GM19238 (cell line): ENCODE data around the gene COL6A1.
A peak's percentile ranks its signal among the peaks of the same experiment; 100 is the strongest.
"Not testable (repeated sequence)": the region's sequence is repeated elsewhere in the genome, so short reads cannot be mapped to it uniquely, and the experiment has no call there.

Experiments used
- DNase-seq: peaks from one replicate; pipeline ENCODE4 v3.0.0; 2011; ENCODE audit warnings: low spot score; ENCODE audit not compliant: insufficient read length

The COL6A1 gene

GRCh38 chr21:45966791-45967394 lies 14.7 kb upstream of the COL6A1 start:
- DNase-seq: no peak

DNA sequence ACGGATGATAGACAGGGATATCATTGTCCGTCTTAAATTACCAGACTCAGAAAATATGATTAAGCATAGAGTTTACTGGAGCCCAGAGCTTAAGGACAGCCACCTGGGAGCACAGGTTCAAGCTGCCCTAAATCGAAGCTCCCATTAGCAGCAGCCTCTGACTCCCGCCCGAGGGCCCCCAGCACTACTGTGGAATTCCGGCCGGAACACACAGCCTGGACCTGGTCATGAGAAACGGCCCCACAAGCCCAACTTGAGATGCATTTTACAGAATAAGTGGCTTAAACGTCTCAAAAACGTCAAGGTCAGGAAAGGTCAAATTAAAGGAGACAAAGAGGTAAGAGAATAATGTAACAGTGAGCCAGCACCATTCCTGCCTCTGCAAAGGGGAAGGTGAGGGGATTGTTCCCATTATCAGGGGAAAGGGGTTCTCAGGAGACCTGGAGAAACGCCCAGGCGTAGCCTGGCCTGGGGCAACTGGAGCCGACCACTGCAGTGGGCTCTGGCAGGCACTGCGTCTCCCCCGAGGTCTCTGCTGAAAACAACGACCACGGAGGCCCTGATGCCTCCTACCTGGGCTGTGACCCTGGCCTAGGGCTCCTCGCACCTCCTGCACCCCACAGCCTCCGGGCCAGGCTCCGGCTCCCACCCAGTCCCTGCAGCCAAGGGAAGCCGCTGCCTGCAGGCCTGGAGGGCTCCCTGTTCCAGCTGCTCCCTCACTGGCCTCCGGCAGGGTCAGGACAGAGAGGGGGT lies 11.5 kb upstream of the COL6A1 start:
- no peak for DNase-seq

- peak; percentile 50 for DNase-seq
These were observed 10.6 kb upstream of the COL6A1 start for GRCh38 chr21:45970674-45971615.

DNA sequence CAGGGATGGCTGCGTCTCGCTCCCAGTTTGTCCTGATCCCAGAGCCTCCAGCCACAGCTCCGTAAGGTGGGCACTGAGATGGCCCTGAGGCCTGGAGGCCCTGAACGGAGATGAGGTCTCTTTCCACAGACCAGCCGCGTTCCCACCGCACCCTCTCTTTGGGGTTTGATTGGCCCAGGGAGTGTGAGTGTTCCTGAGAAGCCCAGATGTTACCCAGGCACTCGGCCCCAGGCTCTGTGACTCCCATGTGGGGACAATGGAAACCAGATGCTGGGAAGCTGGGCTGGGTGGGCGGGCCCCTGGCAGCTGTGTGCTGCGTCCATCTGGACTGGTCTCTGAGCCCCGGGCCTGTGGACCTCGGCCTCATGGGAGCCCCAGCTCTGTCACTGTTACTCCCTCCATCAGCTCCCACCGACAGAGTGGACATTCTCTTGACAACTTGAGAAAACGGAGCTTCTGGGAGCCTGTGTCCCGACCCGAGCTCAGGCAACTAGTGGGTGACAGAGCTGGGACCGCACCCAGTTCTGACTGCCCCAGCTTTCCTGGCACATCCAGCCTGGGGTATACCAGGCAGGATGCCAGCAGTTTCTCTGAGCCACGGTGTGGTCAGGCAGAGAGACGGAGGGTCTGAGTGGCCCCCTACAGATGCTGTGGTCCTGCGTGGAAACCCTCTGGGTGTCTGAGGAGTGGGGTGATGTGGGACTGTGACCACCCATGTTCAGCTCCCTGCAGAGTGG lies 9.8 kb upstream of the COL6A1 start:
- no peak for DNase-seq

DNA sequence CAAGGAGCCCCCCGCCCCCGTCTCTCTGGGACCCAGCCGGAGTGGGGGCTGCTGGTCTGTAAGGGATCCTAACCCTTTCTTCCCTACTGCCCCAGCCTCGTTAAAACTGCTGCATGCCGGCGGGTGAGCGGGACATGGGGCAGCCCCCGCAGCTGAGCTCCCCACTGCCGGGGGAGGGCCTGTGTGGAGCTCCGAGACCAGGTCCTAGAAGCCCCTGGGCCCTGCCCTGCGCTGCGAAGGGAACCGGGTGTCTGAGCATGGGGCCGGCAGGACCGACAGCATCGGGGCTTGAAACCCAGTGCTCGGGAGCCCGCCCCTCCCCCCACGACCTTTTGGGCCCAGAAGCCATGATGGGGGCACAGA lies 9.2 kb upstream of the COL6A1 start:
- no peak for DNase-seq

DNA sequence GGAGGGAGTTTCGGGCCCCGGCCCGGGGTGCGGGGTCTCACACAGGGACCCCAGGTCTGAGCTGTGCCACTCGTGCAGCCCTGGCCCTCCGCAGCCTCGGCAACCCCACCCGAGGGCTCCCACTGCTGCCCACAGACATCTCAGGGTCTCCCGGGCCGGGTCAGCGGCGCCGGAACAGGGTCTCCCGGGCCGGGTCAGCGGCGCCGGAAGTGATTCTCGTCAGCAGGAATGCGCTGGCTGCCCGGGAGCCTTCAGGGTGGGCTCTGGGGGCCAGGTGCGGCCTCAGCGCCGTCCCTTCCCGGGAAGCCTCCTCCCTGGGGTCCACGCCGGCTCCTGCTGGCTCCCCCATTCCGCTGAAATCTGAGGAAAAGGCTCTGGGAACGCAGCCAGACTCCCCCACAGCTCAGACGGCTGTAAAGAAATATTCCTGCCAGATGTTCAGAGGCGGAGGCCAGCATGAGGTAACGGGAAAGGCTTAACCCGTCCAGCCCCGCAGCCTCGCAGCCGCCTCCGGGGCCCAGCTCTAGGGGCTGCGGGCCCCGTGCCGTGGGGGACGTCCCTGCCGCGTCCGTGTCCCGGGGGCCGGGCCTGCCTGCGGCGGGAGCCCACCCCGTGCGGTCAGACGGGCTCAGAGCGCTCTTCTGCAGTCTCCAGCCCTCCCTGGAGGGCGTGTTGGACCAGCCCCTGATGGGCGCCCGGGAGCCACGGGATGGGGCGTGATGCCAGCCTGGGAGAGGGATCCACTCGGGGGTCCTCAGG lies 8.7 kb upstream of the COL6A1 start:
- no peak for DNase-seq

DNA sequence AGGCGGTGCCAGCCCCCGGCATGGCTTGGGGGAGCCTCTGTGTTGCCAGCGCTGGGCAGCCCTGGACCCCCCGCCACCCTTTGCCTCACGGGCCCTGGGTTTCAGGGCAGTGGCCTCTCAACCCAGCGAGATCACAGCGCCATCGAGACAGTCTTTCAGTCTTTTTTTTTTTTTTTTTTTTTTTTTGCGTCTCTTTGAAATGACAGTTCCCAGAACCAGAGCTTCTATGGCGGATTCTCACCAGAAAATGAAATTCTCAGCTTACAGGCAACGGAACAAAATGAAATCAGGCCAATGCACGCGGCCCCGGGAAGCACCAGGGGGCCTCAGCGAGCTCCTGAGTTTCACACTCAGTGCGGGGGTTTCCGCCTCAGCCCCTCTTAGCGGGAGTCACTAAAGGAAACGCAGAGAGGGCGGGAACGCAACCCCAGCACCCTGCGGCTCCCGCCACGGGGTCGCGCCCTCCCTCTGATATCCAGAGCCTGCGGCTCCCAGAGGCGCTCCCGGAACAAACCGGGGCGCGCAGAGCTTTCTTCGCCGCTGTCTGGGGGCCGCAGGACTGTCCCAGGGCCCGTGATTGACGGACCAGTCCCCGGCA lies 8.0 kb upstream of the COL6A1 start:
- peak; percentile 84 for DNase-seq

DNA sequence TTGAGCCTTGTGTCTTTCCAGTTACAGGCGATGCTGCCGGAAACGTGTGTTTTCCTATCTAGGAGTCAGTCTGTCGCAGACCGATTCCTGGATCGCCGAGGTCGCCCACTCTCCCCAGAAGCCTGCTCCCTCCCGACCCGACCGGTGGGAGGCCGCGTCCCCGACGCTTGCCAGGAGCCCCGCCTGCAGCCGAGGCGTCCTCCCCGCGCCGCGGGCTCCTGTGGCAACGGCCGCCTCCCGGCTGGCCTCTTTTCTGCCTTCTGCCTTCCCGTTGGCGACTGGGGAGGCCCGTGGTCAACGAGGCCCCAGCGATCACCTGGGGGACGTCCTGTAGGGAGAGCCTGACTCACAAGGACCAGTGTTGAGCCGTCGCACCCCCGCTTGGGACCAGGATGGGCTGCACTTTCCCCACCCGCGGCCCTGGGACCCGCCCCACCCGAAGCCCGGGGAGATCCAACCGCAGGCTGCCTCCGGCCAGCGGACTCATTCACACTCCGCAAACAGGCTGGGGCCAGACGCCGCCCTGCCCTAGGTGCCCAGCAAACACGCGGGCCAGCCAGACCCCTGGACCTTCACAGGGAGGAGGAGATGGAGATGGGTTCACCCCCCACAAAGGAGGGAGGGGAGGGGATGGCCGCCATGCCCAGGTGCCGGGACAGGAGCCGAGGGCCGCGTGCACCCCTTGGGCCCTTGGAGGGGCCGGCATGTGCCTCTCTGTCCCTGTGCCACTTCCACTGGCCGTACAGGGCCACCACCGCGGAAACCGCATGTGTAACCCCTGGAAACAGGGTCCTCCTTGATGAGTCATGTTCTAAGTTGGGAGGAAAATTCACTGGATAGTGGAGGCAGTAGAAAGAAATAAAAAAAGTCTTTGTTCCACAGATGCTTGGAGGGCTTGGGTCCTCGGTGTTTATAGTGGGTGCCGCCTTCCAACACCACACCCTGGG lies 7.2 kb upstream of the COL6A1 start:
- DNase-seq: peak; percentile 40

DNA sequence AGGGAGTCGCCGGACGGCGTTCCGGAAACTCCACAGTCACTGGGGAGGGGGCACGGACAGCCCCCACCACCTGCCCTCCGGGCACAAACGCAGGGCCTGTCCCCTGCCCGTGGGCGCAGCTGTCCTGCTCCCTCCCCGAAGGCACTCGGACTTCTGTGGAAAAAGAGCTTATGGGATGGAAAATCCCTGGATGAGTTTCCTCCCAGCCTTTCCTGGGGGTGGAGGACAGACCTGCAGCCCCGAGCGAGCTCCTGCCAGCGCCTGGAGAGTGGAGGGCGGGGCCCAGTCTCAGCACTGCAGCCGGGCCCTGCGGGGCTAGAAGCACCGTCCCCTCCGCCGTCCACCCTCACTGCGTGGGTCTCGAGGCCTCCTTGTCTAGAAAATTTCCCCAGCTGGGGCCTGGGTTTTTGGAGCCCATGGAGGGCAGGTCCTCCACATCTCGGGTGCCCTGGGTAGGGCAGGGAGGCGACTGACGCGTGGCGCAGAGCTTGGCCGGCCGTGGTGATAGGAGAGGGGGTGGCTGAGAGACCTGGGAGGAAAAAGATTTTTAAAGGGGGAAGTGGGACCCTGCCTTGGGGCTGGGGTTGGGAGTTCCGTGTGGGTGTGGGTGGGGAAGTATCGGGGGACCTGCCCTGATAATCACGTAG lies 6.4 kb upstream of the COL6A1 start:
- DNase-seq: no peak

GRCh38 chr21:45975667-45976409 lies 5.7 kb upstream of the COL6A1 start:
- DNase-seq: not testable (repeated sequence)

GRCh38 chr21:45976701-45977311 lies 4.8 kb upstream of the COL6A1 start:
- DNase-seq: no peak

DNA sequence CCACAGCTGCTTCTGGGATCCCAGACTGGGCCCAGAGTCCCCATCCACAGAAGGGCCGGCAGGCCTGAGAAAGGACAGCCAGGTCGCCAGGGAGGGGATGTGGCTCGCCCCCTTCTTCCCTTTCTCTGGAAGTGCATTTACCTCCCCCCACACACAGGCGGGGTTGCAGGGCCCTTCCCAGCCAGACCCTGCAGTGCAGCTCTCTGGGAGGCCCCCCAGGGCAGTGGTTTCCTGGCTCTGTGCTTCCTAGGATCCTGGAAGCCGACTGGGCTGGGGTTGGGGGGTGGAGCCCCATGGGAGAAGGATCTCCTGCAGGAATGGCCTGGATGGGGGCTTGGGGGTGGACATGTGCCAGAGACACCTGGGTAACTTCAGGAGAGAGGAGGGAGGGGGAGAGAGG lies 4.2 kb upstream of the COL6A1 start:
- DNase-seq: no peak

DNA sequence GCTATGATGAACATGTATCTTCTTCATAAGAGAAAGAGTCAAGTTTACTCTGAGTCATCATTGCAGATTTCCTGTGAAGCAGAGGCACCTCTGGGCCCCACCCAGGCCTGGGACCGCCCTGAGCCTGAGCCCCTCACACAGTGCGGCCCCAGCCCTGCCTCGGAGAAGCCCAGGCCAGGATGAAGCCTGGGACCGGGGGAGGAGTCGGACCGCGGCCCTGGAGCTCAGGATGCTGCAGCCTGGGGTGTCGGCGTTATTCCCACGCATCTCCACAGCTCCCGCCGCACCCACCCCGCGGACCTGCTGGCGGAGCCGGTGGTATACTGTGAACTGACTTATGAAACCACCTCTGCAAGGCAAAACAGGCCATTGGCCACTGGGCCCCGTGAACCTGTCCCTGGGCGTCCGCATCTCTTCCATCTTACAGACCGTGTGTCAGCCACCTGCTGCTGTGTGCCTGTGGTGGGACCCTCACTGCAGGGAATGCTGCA lies 2.4 kb upstream of the COL6A1 start:
- DNase-seq: no peak

- DNase-seq: no peak
These were observed 1.9 kb upstream of the COL6A1 start for GRCh38 chr21:45979651-45980050.

DNA sequence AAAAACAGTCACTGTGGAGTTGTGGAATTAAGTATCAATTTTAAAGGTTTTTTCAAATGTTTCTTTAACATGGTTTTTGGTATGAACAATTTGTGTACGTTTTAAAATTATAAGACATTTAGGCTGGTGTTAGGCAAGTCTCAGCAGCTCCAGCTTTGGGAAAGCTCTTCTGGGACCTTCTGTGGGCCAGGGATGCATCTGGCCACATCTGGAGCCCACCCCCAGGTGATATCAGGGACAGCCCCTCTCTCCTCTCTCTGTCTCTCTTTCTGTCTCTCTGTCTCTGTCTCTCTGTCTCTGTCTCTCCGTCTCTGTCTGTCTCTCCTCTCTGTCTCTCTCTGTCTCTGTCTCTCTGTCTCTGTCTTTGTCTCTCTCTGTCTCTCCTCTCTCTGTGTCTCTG lies 1.3 kb upstream of the COL6A1 start:
- DNase-seq: no peak

GRCh38 chr21:45980697-45981096 lies 873 bp upstream of the COL6A1 start:
- DNase-seq: no peak

GRCh38 chr21:45982092-45982757 lies 655 bp downstream of the COL6A1 start:
- no peak for DNase-seq
